SU-DHL-6 (cell line): ENCODE measurements around the gene C16orf89.

Source experiments
- EZH2phosphoT487 ChIP-seq: fragments of 200-600 bp; sonication (generic), shearing (Covaris generic); conservative IDR thresholded peaks from 2 replicates; pipeline ENCODE4 v1.6.1; 2018; ENCODE audit warnings: mild to moderate bottlenecking, antibody characterized with exemption, low read length, moderate library complexity, mixed read lengths
- TF ChIP-seq, protein P1 (sequence below): fragments of 200-600 bp; sonication (generic); IDR thresholded peaks from one replicate; pipeline ENCODE4 v1.5.1; 2017; ENCODE audit warnings: antibody characterized with exemption, mild to moderate bottlenecking, low read length, moderate library complexity; ENCODE audit not compliant: insufficient read depth, poor library complexity, severe bottlenecking

DNA sequence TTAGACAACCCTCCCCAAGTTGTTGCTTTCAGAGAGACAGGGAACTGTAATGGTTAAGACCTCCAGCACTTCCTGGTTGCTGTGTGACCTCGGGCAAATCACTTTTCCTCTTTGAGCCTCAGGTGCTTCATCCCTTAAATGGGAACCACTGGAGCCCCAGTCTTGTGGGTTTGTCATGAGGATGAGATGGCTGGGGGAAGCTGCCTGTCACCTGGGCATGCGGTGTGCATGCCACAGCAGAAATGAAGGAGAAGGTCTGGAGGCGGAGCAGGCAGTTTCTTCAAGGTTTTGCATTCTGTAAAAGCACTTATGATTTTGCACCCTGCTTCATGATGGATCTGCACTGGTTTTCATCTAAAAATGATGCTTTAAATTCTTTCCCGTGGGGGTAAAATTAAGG is 54.1 kb downstream of the C16orf89 start:
- TF ChIP-seq, protein P1, sequence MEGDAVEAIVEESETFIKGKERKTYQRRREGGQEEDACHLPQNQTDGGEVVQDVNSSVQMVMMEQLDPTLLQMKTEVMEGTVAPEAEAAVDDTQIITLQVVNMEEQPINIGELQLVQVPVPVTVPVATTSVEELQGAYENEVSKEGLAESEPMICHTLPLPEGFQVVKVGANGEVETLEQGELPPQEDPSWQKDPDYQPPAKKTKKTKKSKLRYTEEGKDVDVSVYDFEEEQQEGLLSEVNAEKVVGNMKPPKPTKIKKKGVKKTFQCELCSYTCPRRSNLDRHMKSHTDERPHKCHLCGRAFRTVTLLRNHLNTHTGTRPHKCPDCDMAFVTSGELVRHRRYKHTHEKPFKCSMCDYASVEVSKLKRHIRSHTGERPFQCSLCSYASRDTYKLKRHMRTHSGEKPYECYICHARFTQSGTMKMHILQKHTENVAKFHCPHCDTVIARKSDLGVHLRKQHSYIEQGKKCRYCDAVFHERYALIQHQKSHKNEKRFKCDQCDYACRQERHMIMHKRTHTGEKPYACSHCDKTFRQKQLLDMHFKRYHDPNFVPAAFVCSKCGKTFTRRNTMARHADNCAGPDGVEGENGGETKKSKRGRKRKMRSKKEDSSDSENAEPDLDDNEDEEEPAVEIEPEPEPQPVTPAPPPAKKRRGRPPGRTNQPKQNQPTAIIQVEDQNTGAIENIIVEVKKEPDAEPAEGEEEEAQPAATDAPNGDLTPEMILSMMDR: no peak
- no peak for TF ChIP-seq EZH2phosphoT487
